Measurements from ENCODE around the gene RPS6KL1. TPM values are rescaled to one million over a fixed set of nuclear protein-coding genes. Genes with fewer than 3 reads are reported as not detected.
"Not testable (repeated sequence)": the region's sequence is repeated elsewhere in the genome, so short reads cannot be mapped to it uniquely, and the experiment has no call there.

Gene RPS6KL1
- total RNA-seq, 3 donors from 2014 or later, result 7.7 to 12.7 (median 11.5) TPM

GRCh38 chr14:74932401-74932901 lies 9.4 kb upstream of the RPS6KL1 start:
- no peak for TF ChIP-seq CTCF (IDR thresholded peaks at IDR 0.05)
- intact Hi-C loops (cut with DNase I, micrococcal nuclease), result no loop called here
- Histone ChIP-seq H3K4me3 (no peak overlapping the region), H3K9me3 (no peaks in the 10 kb centered on the region), H3K36me3 (ENCODE audit: low read depth) (no peaks in the 10 kb centered on the region), H3K4me1 (ENCODE audit: low read depth) (peaks cover 4% of the 10 kb centered on the region)
- ATAC-seq (no peak), DNase-seq (no peak)

- H3K36me3 ChIP-seq (ENCODE audit: low read depth); DNase-seq; intact Hi-C loops (cut with DNase I, micrococcal nuclease); H3K9me3 ChIP-seq; ATAC-seq; H3K4me3 ChIP-seq; H3K4me1 ChIP-seq (ENCODE audit: low read depth): not testable (repeated sequence)
Measured at GRCh38 chr14:74931744-74932143, 8.7 kb upstream of the RPS6KL1 start.

GRCh38 chr14:74929242-74929641 lies 6.2 kb upstream of the RPS6KL1 start:
- H3K9me3 ChIP-seq, result no peaks in the 10 kb centered on the region
- no peaks in the 10 kb centered on the region for H3K36me3 ChIP-seq (ENCODE audit: low read depth)
- H3K4me3 ChIP-seq, result no peak overlapping the region
- DNase-seq, result no peak
- TF ChIP-seq CTCF (IDR thresholded peaks at IDR 0.05), result no peak
- ATAC-seq, result no peak
- intact Hi-C loops (cut with DNase I, micrococcal nuclease), result no loop called here
- H3K4me1 ChIP-seq (ENCODE audit: low read depth), result no peaks in the 10 kb centered on the region

- no peaks in the 10 kb centered on the region for H3K9me3 ChIP-seq
- DNase-seq (no peak), ATAC-seq (no peak)
- H3K4me3 ChIP-seq, result no peak overlapping the region
- intact Hi-C loops (cut with DNase I, micrococcal nuclease), result no loop called here
- no peak for TF ChIP-seq CTCF (IDR thresholded peaks at IDR 0.05)
- H3K36me3 ChIP-seq (ENCODE audit: low read depth), result no peaks in the 10 kb centered on the region
- peaks cover 4% of the 10 kb centered on the region for H3K4me1 ChIP-seq (ENCODE audit: low read depth)
Measured at GRCh38 chr14:74927225-74927624, 4.2 kb upstream of the RPS6KL1 start.

GRCh38 chr14:74924061-74924460 lies 1.0 kb upstream of the RPS6KL1 start:
- no peak for TF ChIP-seq CTCF (IDR thresholded peaks at IDR 0.05)
- H3K4me3 ChIP-seq, result no peak overlapping the region
- ATAC-seq (no peak), DNase-seq (no peak)
- intact Hi-C loops (cut with DNase I, micrococcal nuclease), result no loop called here
- no peaks in the 10 kb centered on the region for H3K9me3 ChIP-seq
- no peaks in the 10 kb centered on the region for H3K36me3 ChIP-seq (ENCODE audit: low read depth)
- peaks cover 5% of the 10 kb centered on the region for H3K4me1 ChIP-seq (ENCODE audit: low read depth)

- no peak for ATAC-seq
- no peaks in the 10 kb centered on the region for H3K9me3 ChIP-seq
- H3K4me1 ChIP-seq (ENCODE audit: low read depth), result peaks cover 5% of the 10 kb centered on the region
- DNase-seq, result no peak
- no peak for TF ChIP-seq CTCF (IDR thresholded peaks at IDR 0.05)
- no peaks in the 10 kb centered on the region for H3K36me3 ChIP-seq (ENCODE audit: low read depth)
- intact Hi-C loops (cut with DNase I, micrococcal nuclease), result no loop called here
- no peak overlapping the region for H3K4me3 ChIP-seq
Measured at GRCh38 chr14:74921987-74922751, 891 bp downstream of the RPS6KL1 start.
